ENCODE measurements around the gene PDIA4.
A peak's percentile ranks its signal among the peaks of the same experiment; 100 is the strongest.

Gene PDIA4

GRCh38 chr7:148963583-148964482, 64.5 kb downstream of the PDIA4 start:
- Histone ChIP-seq H3K4me3 (ENCODE audit: severe bottlenecking) (peak overlapping the region; percentile 39), H3K27ac (ENCODE audit: poor library complexity, severe bottlenecking) (no peak overlapping the region)
- ATAC-seq (ENCODE audit: low read depth) = no peak

GRCh38 chr7:148962823-148963582, 65.3 kb downstream of the PDIA4 start:
- Histone ChIP-seq H3K27ac (ENCODE audit: poor library complexity, severe bottlenecking) (no peak overlapping the region), H3K9me3 (ENCODE audit: severe bottlenecking) (no peaks in the 10 kb centered on the region), H3K36me3 (ENCODE audit: low read depth) (no peaks in the 10 kb centered on the region), H3K4me3 (ENCODE audit: severe bottlenecking) (peak overlapping the region; percentile 39), H3K4me1 (ENCODE audit: insufficient read depth, poor library complexity, severe bottlenecking) (no peaks in the 10 kb centered on the region), H3K27me3 (ENCODE audit: insufficient read depth, poor library complexity, severe bottlenecking) (no peaks in the 10 kb centered on the region)
- peak; percentile 97 for TF ChIP-seq CTCF (IDR thresholded peaks at IDR 0.05; ENCODE audit: poor library complexity, severe bottlenecking)
- peak; percentile 40; the same call in 1 of the 3 replicates for ATAC-seq (ENCODE audit: low read depth)
- DNase-seq (ENCODE audit: low spot score) = no peak

More at GRCh38 chr7:148963583-148964482, 64.5 kb downstream of the PDIA4 start:
- Histone ChIP-seq H3K9me3 (ENCODE audit: severe bottlenecking) (no peaks in the 10 kb centered on the region), H3K27me3 (ENCODE audit: insufficient read depth, poor library complexity, severe bottlenecking) (no peaks in the 10 kb centered on the region), H3K36me3 (ENCODE audit: low read depth) (no peaks in the 10 kb centered on the region), H3K4me1 (ENCODE audit: insufficient read depth, poor library complexity, severe bottlenecking) (no peaks in the 10 kb centered on the region)
- no peak for TF ChIP-seq CTCF (IDR thresholded peaks at IDR 0.05; ENCODE audit: poor library complexity, severe bottlenecking)
- DNase-seq (ENCODE audit: low spot score) = no peak

GRCh38 chr7:148962440-148962822, 65.9 kb downstream of the PDIA4 start:
- no peaks in the 10 kb centered on the region for H3K4me1 ChIP-seq (ENCODE audit: insufficient read depth, poor library complexity, severe bottlenecking)
- DNase-seq (ENCODE audit: low spot score) (no peak), ATAC-seq (ENCODE audit: low read depth) (no peak)
- TF ChIP-seq CTCF (IDR thresholded peaks at IDR 0.05; ENCODE audit: poor library complexity, severe bottlenecking) = no peak
- peak overlapping the region; percentile 39 for H3K4me3 ChIP-seq (ENCODE audit: severe bottlenecking)
- H3K27ac ChIP-seq (ENCODE audit: poor library complexity, severe bottlenecking) = no peak overlapping the region
- no peaks in the 10 kb centered on the region for H3K27me3 ChIP-seq (ENCODE audit: insufficient read depth, poor library complexity, severe bottlenecking)
- H3K9me3 ChIP-seq (ENCODE audit: severe bottlenecking) = no peaks in the 10 kb centered on the region
- H3K36me3 ChIP-seq (ENCODE audit: low read depth) = no peaks in the 10 kb centered on the region

GRCh38 chr7:148959726-148960125, 68.6 kb downstream of the PDIA4 start:
- H3K9me3 ChIP-seq (ENCODE audit: severe bottlenecking) = no peaks in the 10 kb centered on the region
- H3K4me1 ChIP-seq (ENCODE audit: insufficient read depth, poor library complexity, severe bottlenecking) = no peaks in the 10 kb centered on the region
- DNase-seq (ENCODE audit: low spot score) = peak; percentile 23
- TF ChIP-seq CTCF (IDR thresholded peaks at IDR 0.05; ENCODE audit: poor library complexity, severe bottlenecking) = no peak
- no peaks in the 10 kb centered on the region for H3K36me3 ChIP-seq (ENCODE audit: low read depth)
- H3K27me3 ChIP-seq (ENCODE audit: insufficient read depth, poor library complexity, severe bottlenecking) = no peaks in the 10 kb centered on the region
- no peak overlapping the region for H3K4me3 ChIP-seq (ENCODE audit: severe bottlenecking)
- H3K27ac ChIP-seq (ENCODE audit: poor library complexity, severe bottlenecking) = no peak overlapping the region
- ATAC-seq (ENCODE audit: low read depth) = no peak

Data from RWPE2 (cell line).